WI38 (cell line): ENCODE measurements around the gene CCDC30.

Source experiments
- H3K4me3 ChIP-seq: 2 replicates; pipeline ENCODE4 v1.5.1; 2011; ENCODE audit warnings: low read depth, mild to moderate bottlenecking, control low read depth, low read length
- CTCF ChIP-seq: IDR thresholded peaks from 2 replicates; pipeline ENCODE4 v1.5.1; 2012; ENCODE audit warnings: low read depth, mild to moderate bottlenecking, control low read depth, low read length

CCDC30 gene

GRCh38 chr1:42682739-42683531 lies 219.8 kb downstream of the CCDC30 start:
- no peak for TF ChIP-seq CTCF
- H3K4me3 ChIP-seq, result peak overlapping the region; percentile 85

DNA sequence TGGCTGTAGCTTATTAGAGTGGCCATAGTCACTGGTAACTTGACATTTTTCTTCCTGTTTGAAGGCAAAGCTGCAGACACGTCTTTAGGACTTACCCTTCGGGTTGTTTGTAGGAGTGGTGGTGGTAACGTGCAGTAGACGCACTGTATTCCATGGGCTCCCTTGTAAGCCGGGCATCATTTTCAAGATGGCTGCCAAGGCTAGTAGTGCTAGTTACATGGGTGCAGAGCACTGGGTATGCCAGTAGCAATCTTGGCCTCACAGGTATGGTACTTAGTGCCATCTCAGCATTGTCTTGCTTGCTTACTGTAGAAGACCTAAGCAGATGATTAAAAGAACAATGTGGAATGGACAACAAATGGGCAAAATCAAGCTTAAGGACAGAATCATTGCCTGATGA lies 221.1 kb downstream of the CCDC30 start:
- no peak for TF ChIP-seq CTCF
- H3K4me3 ChIP-seq, result peak overlapping the region; percentile 85

- TF ChIP-seq CTCF, result no peak
- no peak overlapping the region for H3K4me3 ChIP-seq
Observed at GRCh38 chr1:42686418-42686817, 223.3 kb downstream of the CCDC30 start.

DNA sequence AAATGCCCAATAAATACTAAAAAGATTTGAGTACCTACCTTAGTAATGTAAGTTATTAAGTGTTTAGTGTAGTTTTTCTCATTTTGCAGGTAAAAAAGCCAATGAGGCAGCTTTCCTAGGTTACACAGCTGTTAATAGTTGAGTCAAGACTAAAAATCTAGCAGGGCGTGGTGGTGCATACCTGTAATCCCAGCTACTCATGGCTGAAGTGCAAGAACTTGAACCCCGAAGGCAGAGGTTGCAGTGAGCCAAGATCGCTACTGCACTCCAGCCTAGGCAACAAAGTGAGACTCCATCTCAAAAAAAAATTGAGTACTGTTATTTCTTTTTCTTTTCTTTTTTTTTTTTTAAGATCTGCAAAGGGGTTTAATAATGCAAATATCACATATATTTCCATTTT lies 226.8 kb downstream of the CCDC30 start:
- no peak for TF ChIP-seq CTCF
- no peak overlapping the region for H3K4me3 ChIP-seq

GRCh38 chr1:42690477-42691156 lies 227.5 kb downstream of the CCDC30 start:
- no peak for TF ChIP-seq CTCF
- no peak overlapping the region for H3K4me3 ChIP-seq

- no peak overlapping the region for H3K4me3 ChIP-seq
- no peak for TF ChIP-seq CTCF
Observed at GRCh38 chr1:42691157-42691498, 228.0 kb downstream of the CCDC30 start.

- no peak overlapping the region for H3K4me3 ChIP-seq
Observed at GRCh38 chr1:42692461-42692860, 229.4 kb downstream of the CCDC30 start.

More at GRCh38 chr1:42692461-42692860, 229.4 kb downstream of the CCDC30 start:
- TF ChIP-seq CTCF, result no peak
